Liver (tissue), 9 donors: ENCODE data around the gene ACSS1. TPM values are rescaled to one million over a fixed set of nuclear protein-coding genes. Genes with fewer than 3 reads are reported as not detected.

Experiments
- DNase-seq: peaks from one replicate; pipeline ENCODE4 v3.0.0-alpha.2; 2017; ENCODE audit warnings: low spot score
- H3K27ac ChIP-seq, 2 donors: one replicate each; pipeline ENCODE4 v1.7.0; 2013; ENCODE audit warnings: inconsistent platforms in 2 of 2, low read length in 2 of 2, control low read depth in 1 of 2, low read depth in 1 of 2, mild to moderate bottlenecking in 1 of 2
- H3K27me3 ChIP-seq, 4 donors: one replicate each; pipeline versions ENCODE4 v1.6.1 to v1.7.0; 2013; ENCODE audit warnings: low read length in 3 of 4, inconsistent platforms in 1 of 4, mild to moderate bottlenecking in 1 of 4, moderate library complexity in 1 of 4; ENCODE audit not compliant: control insufficient read depth in 4 of 4, insufficient read depth in 4 of 4
- H3K36me3 ChIP-seq, 4 donors: one replicate each; pipeline versions ENCODE4 v1.6.1 to v1.7.0; 2013; ENCODE audit warnings: low read length in 3 of 4, mild to moderate bottlenecking in 3 of 4, low read depth in 1 of 4, moderate library complexity in 1 of 4; ENCODE audit not compliant: control insufficient read depth in 4 of 4, insufficient read depth in 3 of 4
- H3K4me1 ChIP-seq, 4 donors: one replicate each; pipeline versions ENCODE4 v1.6.1 to v1.7.0; 2013; ENCODE audit warnings: low read length in 3 of 4, mild to moderate bottlenecking in 3 of 4, moderate library complexity in 1 of 4; ENCODE audit not compliant: control insufficient read depth in 4 of 4, insufficient read depth in 4 of 4
- H3K4me3 ChIP-seq, 3 donors: one replicate each; pipeline versions ENCODE4 v1.6.1 to v1.7.0; 2013; ENCODE audit warnings: low read length in 3 of 3, control low read depth in 1 of 3, low read depth in 1 of 3, mild to moderate bottlenecking in 1 of 3
- H3K9ac ChIP-seq, 2 donors: one replicate each; pipeline ENCODE4 v1.7.0; 2013; ENCODE audit warnings: low read length in 2 of 2, mild to moderate bottlenecking in 2 of 2, moderate library complexity in 2 of 2, control low read depth in 1 of 2, low read depth in 1 of 2
- H3K9me3 ChIP-seq, 4 donors: one replicate each; pipeline versions ENCODE4 v1.6.1 to v1.7.0; 2013; ENCODE audit warnings: low read length in 3 of 4; ENCODE audit not compliant: control insufficient read depth in 4 of 4
- CTCF ChIP-seq: fragments of 150-350 bp; IDR thresholded peaks from 2 replicates; pipeline ENCODE4 v1.5.1; 2017; ENCODE audit warnings: improper control_type of control experiment, low read depth, low read length; ENCODE audit not compliant: missing input control
- EGR1 ChIP-seq, 2 donors: IDR thresholded peaks; 2 replicates each; pipeline ENCODE4 v1.6.1; 2016 to 2018; ENCODE audit warnings: antibody characterized with exemption in 2 of 2, low read depth in 2 of 2
- FOXA1 ChIP-seq: IDR thresholded peaks from 2 replicates; pipeline ENCODE4 v1.6.1; 2016; ENCODE audit warnings: antibody characterized with exemption
- FOXA2 ChIP-seq: IDR thresholded peaks from 2 replicates; pipeline ENCODE4 v1.6.1; 2016; ENCODE audit warnings: antibody characterized with exemption
- HNF4A ChIP-seq, 2 donors: conservative IDR thresholded peaks; 2 replicates each; pipeline ENCODE4 v1.6.1; 2016; ENCODE audit warnings: antibody characterized with exemption in 2 of 2, mild to moderate bottlenecking in 2 of 2
- HNF4G ChIP-seq: IDR thresholded peaks from 2 replicates; pipeline ENCODE4 v1.6.1; 2016; ENCODE audit warnings: antibody characterized with exemption
- JUND ChIP-seq, 2 donors: IDR thresholded peaks; 2 replicates each; pipeline ENCODE4 v1.6.1; 2016; ENCODE audit warnings: antibody characterized with exemption in 2 of 2
- MAX ChIP-seq: IDR thresholded peaks from 2 replicates; pipeline ENCODE4 v1.6.1; 2016; ENCODE audit warnings: antibody characterized with exemption
- NR2F2 ChIP-seq: IDR thresholded peaks from 2 replicates; pipeline ENCODE4 v1.6.1; 2016; ENCODE audit warnings: antibody characterized with exemption
- RAD21 ChIP-seq, 2 donors: IDR thresholded peaks; 2 replicates each; pipeline ENCODE4 v1.6.1; 2016; ENCODE audit warnings: antibody characterized with exemption in 2 of 2, mild to moderate bottlenecking in 2 of 2
- REST ChIP-seq: IDR thresholded peaks from 2 replicates; pipeline ENCODE4 v1.6.1; 2016; ENCODE audit warnings: antibody characterized with exemption, mild to moderate bottlenecking
- RXRA ChIP-seq, 2 donors: IDR thresholded peaks; 2 replicates each; pipeline ENCODE4 v1.6.1; 2017 to 2018; ENCODE audit warnings: antibody characterized with exemption in 2 of 2, mild to moderate bottlenecking in 1 of 2
- SP1 ChIP-seq: IDR thresholded peaks from 2 replicates; pipeline ENCODE4 v1.6.1; 2018; ENCODE audit warnings: antibody characterized with exemption, mild to moderate bottlenecking
- TAF1 ChIP-seq: conservative IDR thresholded peaks from 2 replicates; pipeline ENCODE4 v1.6.1; 2016; ENCODE audit warnings: antibody characterized with exemption, mild to moderate bottlenecking
- YY1 ChIP-seq: IDR thresholded peaks from 2 replicates; pipeline ENCODE4 v1.6.1; 2016; ENCODE audit warnings: antibody characterized with exemption, mild to moderate bottlenecking
- WGBS: extraction: QIAGEN DNeasy Blood & Tissue Kit; methylation state at CpG from one replicate; pipeline ENCODE4 v1.1.7; 2013; 5-methylcytosine and 5-hydroxymethylcytosine counted together
- polyA plus RNA-seq, 2 donors: library from polyadenylated mRNA; stranded (reverse) in 1 of 2; unstranded in 1 of 2; fragments of 200-250 nt in 1 of 2; fragments of >200 nt in 1 of 2; fragmentation: Nextera tagmentation in 1 of 2; extraction: Ambion mirVana in 1 of 2; gene quantifications; one replicate each; pipeline versions ENCODE4 v1.2.1 to v1.2.3, GENCODE V29; 2013 to 2015
- total RNA-seq, 2 donors: library from RNA; depleted of rRNA; stranded (reverse); fragments of >200 nt; gene quantifications; one replicate each; pipeline ENCODE4 v1.2.3, GENCODE V29; 2014
- TF ChIP-seq, protein P1 (sequence below): IDR thresholded peaks from 2 replicates; pipeline ENCODE4 v1.6.1; 2016; ENCODE audit warnings: antibody characterized with exemption
- TF ChIP-seq, protein P2 (sequence below): IDR thresholded peaks from 2 replicates; pipeline ENCODE4 v1.6.1; 2016; ENCODE audit warnings: antibody characterized with exemption
- donor health status: healthy.
- donor health status: healthy.
- donor health status: healthy.
- donor health status: healthy.
- donor health status: healthy.

Gene ACSS1
- total and polyA plus RNA-seq, 4 donors: 5.3 to 87.5 (median 22.1) TPM

- Histone ChIP-seq H3K9me3 (no peaks in the 10 kb centered on the region), H3K4me1 (peaks cover 0 to 8% (median 2%) of the 10 kb centered on the region in 4 donors), H3K27me3 (no peaks in the 10 kb centered on the region), H3K27ac (no peak overlapping the region), H3K9ac (no peak overlapping the region), H3K36me3 (no peaks in the 10 kb centered on the region), H3K4me3 (no peak overlapping the region)
- WGBS: 98% methylated on average over 6 of the region's 6 CpGs
- no peak for DNase-seq
- TF ChIP-seq HNF4A (conservative IDR thresholded peaks at IDR 0.05): no peak
- no peak for TF ChIP-seq RXRA (IDR thresholded peaks at IDR 0.05)
- TF ChIP-seq YY1: no peak
- TF ChIP-seq MAX: no peak
- TF ChIP-seq TAF1: no peak
- TF ChIP-seq, protein P1, sequence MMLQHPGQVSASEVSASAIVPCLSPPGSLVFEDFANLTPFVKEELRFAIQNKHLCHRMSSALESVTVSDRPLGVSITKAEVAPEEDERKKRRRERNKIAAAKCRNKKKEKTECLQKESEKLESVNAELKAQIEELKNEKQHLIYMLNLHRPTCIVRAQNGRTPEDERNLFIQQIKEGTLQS: no peak
- no peak for TF ChIP-seq JUND (IDR thresholded peaks at IDR 0.05)
- TF ChIP-seq, protein P2, sequence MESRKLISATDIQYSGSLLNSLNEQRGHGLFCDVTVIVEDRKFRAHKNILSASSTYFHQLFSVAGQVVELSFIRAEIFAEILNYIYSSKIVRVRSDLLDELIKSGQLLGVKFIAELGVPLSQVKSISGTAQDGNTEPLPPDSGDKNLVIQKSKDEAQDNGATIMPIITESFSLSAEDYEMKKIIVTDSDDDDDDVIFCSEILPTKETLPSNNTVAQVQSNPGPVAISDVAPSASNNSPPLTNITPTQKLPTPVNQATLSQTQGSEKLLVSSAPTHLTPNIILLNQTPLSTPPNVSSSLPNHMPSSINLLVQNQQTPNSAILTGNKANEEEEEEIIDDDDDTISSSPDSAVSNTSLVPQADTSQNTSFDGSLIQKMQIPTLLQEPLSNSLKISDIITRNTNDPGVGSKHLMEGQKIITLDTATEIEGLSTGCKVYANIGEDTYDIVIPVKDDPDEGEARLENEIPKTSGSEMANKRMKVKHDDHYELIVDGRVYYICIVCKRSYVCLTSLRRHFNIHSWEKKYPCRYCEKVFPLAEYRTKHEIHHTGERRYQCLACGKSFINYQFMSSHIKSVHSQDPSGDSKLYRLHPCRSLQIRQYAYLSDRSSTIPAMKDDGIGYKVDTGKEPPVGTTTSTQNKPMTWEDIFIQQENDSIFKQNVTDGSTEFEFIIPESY: no peak
- no peak for TF ChIP-seq FOXA2
These were observed 36.6 kb downstream of the ACSS1 start for GRCh38 chr20:25021336-25021735.

GRCh38 chr20:25020901-25021301 is 37.0 kb downstream of the ACSS1 start:
- H3K9ac ChIP-seq: no peak overlapping the region

More at GRCh38 chr20:25020901-25021301, 37.0 kb downstream of the ACSS1 start:
- H3K4me3 ChIP-seq: no peak overlapping the region
- peaks cover 0 to 8% (median 2%) of the 10 kb centered on the region in 4 donors for H3K4me1 ChIP-seq
- H3K27ac ChIP-seq: no peak overlapping the region
- TF ChIP-seq, protein P1: no peak
- TF ChIP-seq HNF4G (no peak), YY1 (no peak), FOXA1 (no peak), HNF4A (conservative IDR thresholded peaks at IDR 0.05) (no peak), EGR1 (IDR thresholded peaks at IDR 0.05; ENCODE audit: low read depth in 2 of 2) (no peak), RAD21 (IDR thresholded peaks at IDR 0.05) (no peak), MAX (no peak), CTCF (no peak), SP1 (no peak), REST (no peak), NR2F2 (no peak), JUND (IDR thresholded peaks at IDR 0.05) (no peak), FOXA2 (no peak)
- TF ChIP-seq, protein P2: no peak
- no peaks in the 10 kb centered on the region for H3K36me3 ChIP-seq
- DNase-seq: no peak
- no peaks in the 10 kb centered on the region for H3K27me3 ChIP-seq
- no peaks in the 10 kb centered on the region for H3K9me3 ChIP-seq
- 84% methylated on average over 6 of the region's 6 CpGs for WGBS
